Neural progenitor cell (in vitro differentiated cells): ENCODE measurements around the gene KIF26B.

Source experiments
- CTCF ChIP-seq: fragments of 200-600 bp; sonication (generic); IDR thresholded peaks from 2 replicates; pipeline ENCODE4 v1.5.1; 2017; ENCODE audit warnings: antibody characterized with exemption, mild to moderate bottlenecking
- EZH2 ChIP-seq: fragments of 200-600 bp; sonication (generic); IDR thresholded peaks from 2 replicates; pipeline ENCODE4 v1.6.1; 2017; ENCODE audit warnings: antibody characterized with exemption, mild to moderate bottlenecking, moderate library complexity

DNA sequence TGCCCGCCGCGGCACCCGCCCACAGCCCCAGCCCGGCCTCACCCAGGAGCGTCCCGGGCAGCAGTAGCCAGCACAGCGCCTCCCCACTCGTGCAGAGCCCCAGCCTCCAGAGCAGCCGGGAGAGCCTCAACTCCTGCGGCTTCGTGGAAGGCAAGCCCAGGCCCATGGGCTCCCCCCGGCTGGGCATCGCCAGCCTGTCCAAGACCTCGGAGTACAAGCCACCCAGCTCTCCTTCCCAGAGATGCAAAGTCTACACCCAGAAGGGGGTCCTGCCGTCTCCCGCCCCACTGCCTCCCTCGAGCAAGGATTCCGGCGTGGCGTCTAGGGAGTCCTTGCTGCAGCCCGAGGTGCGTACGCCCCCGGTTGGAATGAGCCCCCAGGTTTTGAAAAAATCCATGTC, 531.2 kb downstream of the KIF26B start:
- TF ChIP-seq EZH2 = no peak
- no peak for TF ChIP-seq CTCF
